Mesenteric fat pad (tissue), 1 donor: ENCODE results near the gene OVCA2. TPM values are rescaled to one million over a fixed set of nuclear protein-coding genes. Genes with fewer than 3 reads are reported as not detected.
"Not testable (repeated sequence)": the region's sequence is repeated elsewhere in the genome, so short reads cannot be mapped to it uniquely, and the experiment has no call there.

ENCODE experiments used
- DNase-seq: peaks from one replicate; pipeline ENCODE4 v3.0.0-alpha.2; 2020; ENCODE audit warnings: low spot score
- total RNA-seq: library from RNA; stranded (reverse); fragmentation: NEBNext Ultra II Directional; extraction: Animal tissue kit (Norgen Biotek cat#: 25700); gene quantifications from one replicate; pipeline ENCODE4 v1.2.1, GENCODE V29; 2021
- donor health status: DM: yes; HTN: yes; CAD: no.

OVCA2 gene
- total RNA-seq, 1 donor from 2014 or later, result 23.6 TPM

DNA sequence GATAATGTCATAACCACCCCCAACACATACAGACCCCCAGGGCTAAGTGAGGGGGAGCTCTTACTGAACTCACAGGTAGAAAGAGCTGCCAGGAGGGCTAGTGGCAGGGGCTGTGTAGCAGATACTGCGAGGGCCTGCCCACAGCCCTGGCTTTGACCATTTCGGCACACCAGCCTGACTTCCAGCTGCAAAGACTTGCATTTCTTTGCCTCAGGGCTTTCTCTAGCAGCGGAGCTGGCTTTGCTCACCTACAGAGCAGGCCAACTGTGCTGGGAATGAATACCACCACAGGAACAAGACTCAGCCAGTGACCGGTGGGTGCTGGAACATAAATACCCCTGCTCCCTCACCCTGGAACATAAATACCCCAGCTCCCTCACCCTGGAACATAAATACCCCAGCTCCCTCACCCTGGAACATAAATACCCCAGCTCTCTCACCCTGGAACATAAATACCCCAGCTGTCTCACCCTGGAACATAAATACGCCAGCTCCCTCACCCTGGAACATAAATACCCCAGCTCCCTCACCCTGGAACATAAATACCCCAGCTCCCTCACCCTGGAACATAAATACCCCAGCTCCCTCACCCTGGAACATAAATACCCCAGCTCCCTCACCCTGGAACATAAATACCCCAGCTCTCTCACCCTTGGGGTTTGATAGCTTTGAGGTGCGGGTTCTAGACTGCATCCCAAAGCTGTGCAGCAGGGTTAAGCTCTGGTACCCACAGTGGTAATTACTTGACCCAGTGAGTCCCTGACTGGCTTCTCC is 28.4 kb upstream of the OVCA2 start:
- DNase-seq, result not testable (repeated sequence)

GRCh38 chr17:2013994-2014317 is 27.9 kb upstream of the OVCA2 start:
- no peak for DNase-seq

- no peak for DNase-seq
Observed at GRCh38 chr17:2015314-2015713, 26.5 kb upstream of the OVCA2 start.

DNA sequence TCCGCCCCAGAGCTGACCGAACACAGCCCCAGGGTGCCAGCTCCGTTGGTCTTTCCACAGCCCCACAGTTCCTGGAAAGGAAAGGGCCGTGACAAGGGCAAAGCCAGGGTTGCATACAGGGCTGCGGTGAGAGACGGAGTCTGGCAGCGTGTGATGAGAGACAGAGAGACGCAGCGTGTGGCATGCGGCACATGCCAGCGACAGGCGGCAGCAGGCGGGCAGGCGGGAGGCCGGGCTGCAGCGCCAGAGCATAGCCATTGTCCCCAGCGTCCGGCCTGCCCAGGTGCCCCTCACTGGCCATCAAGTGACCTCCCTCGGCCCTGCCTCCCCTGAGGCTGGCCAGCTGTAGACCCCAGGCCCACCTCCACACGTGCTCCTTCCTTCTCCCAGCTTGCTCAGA is 25.3 kb upstream of the OVCA2 start:
- no peak for DNase-seq

GRCh38 chr17:2017274-2017941 is 24.4 kb upstream of the OVCA2 start:
- DNase-seq, result no peak

- DNase-seq, result no peak
Observed at GRCh38 chr17:2018716-2019510, 22.9 kb upstream of the OVCA2 start.

GRCh38 chr17:2019723-2020122 is 22.1 kb upstream of the OVCA2 start:
- no peak for DNase-seq

GRCh38 chr17:2020721-2021120 is 21.1 kb upstream of the OVCA2 start:
- no peak for DNase-seq

- no peak for DNase-seq
Observed at GRCh38 chr17:2022647-2023240, 19.1 kb upstream of the OVCA2 start.

GRCh38 chr17:2023256-2023655 is 18.6 kb upstream of the OVCA2 start:
- DNase-seq, result no peak

DNA sequence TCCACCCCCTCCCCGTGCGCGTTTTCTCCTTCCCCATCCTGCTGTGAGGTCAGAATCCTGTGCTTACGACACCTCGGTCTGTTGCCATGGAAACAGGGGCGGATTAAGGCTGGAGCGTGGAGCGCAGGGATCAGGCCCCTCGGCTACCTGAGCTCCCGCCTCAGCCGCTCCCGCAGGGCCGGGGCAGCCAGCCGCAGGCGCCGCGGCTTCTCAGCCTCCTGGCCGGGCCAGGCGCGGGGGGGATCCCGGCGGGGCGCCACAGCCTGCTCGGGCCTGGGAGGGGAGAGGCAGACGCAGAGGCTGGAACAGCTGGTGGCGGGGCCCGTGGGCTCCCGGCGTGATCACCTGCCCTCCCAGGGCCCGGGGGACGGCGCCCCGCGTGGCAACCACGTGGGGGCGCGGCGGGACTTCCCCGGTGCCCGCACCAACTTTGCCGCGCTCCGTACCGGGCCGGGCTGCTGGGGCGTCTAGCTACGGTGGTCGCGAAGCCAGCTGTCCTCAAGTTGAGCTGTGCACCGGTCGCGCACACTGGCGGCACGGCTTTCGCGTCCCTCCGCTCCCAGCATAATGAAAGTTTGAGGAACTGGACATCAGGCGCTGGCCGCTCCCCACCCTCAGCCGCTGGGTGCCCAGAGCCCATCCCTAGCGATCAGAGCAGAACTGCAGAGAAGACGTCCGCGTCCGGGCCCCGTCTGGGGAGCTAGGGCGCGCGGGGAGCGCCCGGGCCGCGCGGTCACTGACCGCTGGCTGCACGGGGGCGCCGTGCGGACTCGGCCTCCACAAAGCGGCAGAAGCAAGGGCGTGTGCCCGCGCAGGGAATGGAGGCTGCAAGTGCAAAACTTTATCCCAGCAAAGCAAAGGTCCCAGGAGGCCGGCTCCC is 17.9 kb upstream of the OVCA2 start:
- no peak for DNase-seq

- DNase-seq, result no peak
Observed at GRCh38 chr17:2024572-2025219, 17.1 kb upstream of the OVCA2 start.

- no peak for DNase-seq
Observed at GRCh38 chr17:2025220-2025621, 16.6 kb upstream of the OVCA2 start, which contains the start of gene RTN4RL1. RTN4RL1 (minus strand) TSS chr17:2025334; CDS start chr17:2024865, 469 bp downstream.

- DNase-seq, result no peak
Observed at GRCh38 chr17:2025622-2026309, 16.1 kb upstream of the OVCA2 start.

DNA sequence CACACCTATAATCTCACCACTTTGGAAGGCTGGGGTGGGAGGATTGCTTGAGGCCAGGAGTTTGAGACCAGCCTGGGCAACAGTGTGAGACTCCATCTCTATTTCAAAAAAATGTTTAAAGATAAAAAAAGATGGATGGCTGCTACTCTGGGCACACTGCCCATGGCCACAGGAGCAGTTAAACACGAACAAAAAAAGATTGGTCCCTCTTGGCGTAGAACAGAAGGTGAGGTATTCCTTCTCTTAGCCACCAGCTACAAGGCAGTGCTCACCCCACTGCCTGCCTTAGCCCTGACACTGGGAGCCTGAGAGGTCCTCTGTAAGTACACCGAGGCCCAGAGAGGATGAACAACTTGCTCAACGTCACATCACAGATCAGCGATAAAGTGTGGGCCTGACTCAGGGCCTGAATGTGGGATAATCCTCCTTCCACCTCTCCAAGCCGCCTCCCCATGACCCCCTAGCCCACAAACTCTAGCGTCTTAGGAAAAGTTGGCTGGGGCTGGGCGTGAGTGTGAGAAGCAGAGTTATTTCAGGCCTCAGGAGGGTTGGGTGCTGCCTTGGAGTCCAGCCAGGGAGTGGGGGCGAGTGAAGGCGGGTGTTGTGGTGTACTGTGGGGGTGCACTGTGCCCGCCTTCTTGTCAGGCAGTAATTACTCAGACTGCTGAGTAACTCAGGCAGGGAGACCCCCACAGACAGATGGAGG is 14.1 kb upstream of the OVCA2 start:
- no peak for DNase-seq

GRCh38 chr17:2028234-2028614 is 13.6 kb upstream of the OVCA2 start:
- no peak for DNase-seq

GRCh38 chr17:2028737-2029136 is 13.1 kb upstream of the OVCA2 start:
- DNase-seq, result no peak

GRCh38 chr17:2029911-2030778 is 11.7 kb upstream of the OVCA2 start, which contains the start of gene DPH1:
DPH1 (plus strand) TSS chr17:2030153; CDS start chr17:2030170, 17 bp downstream.
- peak; percentile 94 for DNase-seq
